ENCODE results near the gene C9orf43.

C9orf43 gene

GRCh38 chr9:113471143-113471542, 60.6 kb downstream of the C9orf43 start:
- FAIRE-seq = no peak

GRCh38 chr9:113471566-113471965, 61.0 kb downstream of the C9orf43 start:
- no peak for FAIRE-seq

- FAIRE-seq = no peak
These were observed 61.7 kb downstream of the C9orf43 start for GRCh38 chr9:113472199-113472598.

GRCh38 chr9:113474360-113475028, 63.9 kb downstream of the C9orf43 start:
- FAIRE-seq = no peak

GRCh38 chr9:113475031-113475430, 64.5 kb downstream of the C9orf43 start:
- no peak for FAIRE-seq

- no peak for FAIRE-seq
These were observed 65.4 kb downstream of the C9orf43 start for GRCh38 chr9:113475992-113476391.

GRCh38 chr9:113476511-113476916, 66.0 kb downstream of the C9orf43 start:
- FAIRE-seq = no peak

- FAIRE-seq = no peak
These were observed 66.5 kb downstream of the C9orf43 start for GRCh38 chr9:113477058-113477457.

GRCh38 chr9:113477661-113478060, 67.1 kb downstream of the C9orf43 start:
- no peak for FAIRE-seq

GRCh38 chr9:113479174-113479621, 68.7 kb downstream of the C9orf43 start:
- no peak for FAIRE-seq

All from G401.6 (cell line).